Measurements from ENCODE around the gene FLYWCH1. TPM values are rescaled to one million over a fixed set of nuclear protein-coding genes. Genes with fewer than 3 reads are reported as not detected.

The FLYWCH1 gene
- total RNA-seq, 1 donor from 2014 or later: 5.1 TPM

- Histone ChIP-seq H2AFZ (replicated peaks) (no peak overlapping the region), H3K4me3 (no peak overlapping the region), H3K4me1 (peaks cover 11% of the 10 kb centered on the region), H4K20me1 (ENCODE audit: low read depth) (peaks cover 43% of the 10 kb centered on the region), H3K79me2 (ENCODE audit: low read depth) (peaks cover 16% of the 10 kb centered on the region), H3F3A (ENCODE audit: low read depth) (peaks cover 8% of the 10 kb centered on the region), H3K4me2 (no peak overlapping the region), H3K27me3 (no peaks in the 10 kb centered on the region), H3K9me3 (ENCODE audit: low read depth) (no peaks in the 10 kb centered on the region), H3K27ac (no peak overlapping the region), H3K36me3 (no peaks in the 10 kb centered on the region), H3K9ac (no peak overlapping the region)
- Mint-ChIP-seq H3K36me3 (peaks cover 8% of the 10 kb centered on the region), H3K4me1 (peaks cover 15% of the 10 kb centered on the region), H3K4me3 (no peak overlapping the region), H3K27me3 (ENCODE audit: insufficient read depth, low read depth) (peaks cover 6% of the 10 kb centered on the region), H3K9me3 (no peaks in the 10 kb centered on the region), H3K27ac (no peak overlapping the region)
- TF ChIP-seq CTCF (IDR thresholded peaks at IDR 0.05) (no peak), EZH2 (IDR thresholded peaks at IDR 0.05) (no peak), EZH2phosphoT487 (IDR thresholded peaks at IDR 0.05) (no peak)
- DNase-seq (ENCODE audit: low spot score): no peak
These were observed 64.5 kb downstream of the FLYWCH1 start for GRCh38 chr16:2976201-2976600.

- Mint-ChIP-seq H3K36me3 (peaks cover 8% of the 10 kb centered on the region), H3K27ac (no peak overlapping the region), H3K27me3 (ENCODE audit: insufficient read depth, low read depth) (peaks cover 5% of the 10 kb centered on the region), H3K9me3 (no peaks in the 10 kb centered on the region), H3K4me3 (no peak overlapping the region), H3K4me1 (peaks cover 20% of the 10 kb centered on the region)
- no peaks in the 10 kb centered on the region for H3K9me3 ChIP-seq (ENCODE audit: low read depth)
- no peak overlapping the region for H3K9ac ChIP-seq
- TF ChIP-seq CTCF (IDR thresholded peaks at IDR 0.05) (no peak), EZH2phosphoT487 (IDR thresholded peaks at IDR 0.05) (no peak), EZH2 (IDR thresholded peaks at IDR 0.05) (no peak)
- H3K36me3 ChIP-seq: no peaks in the 10 kb centered on the region
- no peaks in the 10 kb centered on the region for H3K27me3 ChIP-seq
- no peak overlapping the region for H2AFZ ChIP-seq (replicated peaks)
- no peak overlapping the region for H3K4me2 ChIP-seq
- H4K20me1 ChIP-seq (ENCODE audit: low read depth): peaks cover 38% of the 10 kb centered on the region
- H3F3A ChIP-seq (ENCODE audit: low read depth): peaks cover 12% of the 10 kb centered on the region
- H3K27ac ChIP-seq: no peak overlapping the region
- peaks cover 16% of the 10 kb centered on the region for H3K4me1 ChIP-seq
- H3K79me2 ChIP-seq (ENCODE audit: low read depth): peaks cover 16% of the 10 kb centered on the region
- no peak overlapping the region for H3K4me3 ChIP-seq
- DNase-seq (ENCODE audit: low spot score): no peak
These were observed 64.9 kb downstream of the FLYWCH1 start for GRCh38 chr16:2976673-2977072.

GRCh38 chr16:2977440-2977839, 65.7 kb downstream of the FLYWCH1 start:
- Histone ChIP-seq H3K4me2 (no peak overlapping the region), H3K27ac (no peak overlapping the region), H3K9ac (no peak overlapping the region), H4K20me1 (ENCODE audit: low read depth) (peaks cover 31% of the 10 kb centered on the region), H3K9me3 (ENCODE audit: low read depth) (no peaks in the 10 kb centered on the region), H3K79me2 (ENCODE audit: low read depth) (peaks cover 16% of the 10 kb centered on the region), H3F3A (ENCODE audit: low read depth) (peaks cover 20% of the 10 kb centered on the region), H3K27me3 (no peaks in the 10 kb centered on the region), H3K4me3 (no peak overlapping the region), H3K36me3 (no peaks in the 10 kb centered on the region), H3K4me1 (peaks cover 24% of the 10 kb centered on the region), H2AFZ (replicated peaks) (no peak overlapping the region)
- DNase-seq (ENCODE audit: low spot score): no peak
- Mint-ChIP-seq H3K27me3 (ENCODE audit: insufficient read depth, low read depth) (peaks cover 8% of the 10 kb centered on the region), H3K36me3 (peaks cover 3% of the 10 kb centered on the region), H3K27ac (no peak overlapping the region), H3K4me1 (peaks cover 23% of the 10 kb centered on the region), H3K9me3 (no peaks in the 10 kb centered on the region), H3K4me3 (no peak overlapping the region)
- no peak for TF ChIP-seq CTCF (IDR thresholded peaks at IDR 0.05)
- no peak for TF ChIP-seq EZH2phosphoT487 (IDR thresholded peaks at IDR 0.05)
- TF ChIP-seq EZH2 (IDR thresholded peaks at IDR 0.05): no peak
